ENCODE measurements around the gene GPR143. TPM values are rescaled to one million over a fixed set of nuclear protein-coding genes. Genes with fewer than 3 reads are reported as not detected.
"Not testable (repeated sequence)": the region's sequence is repeated elsewhere in the genome, so short reads cannot be mapped to it uniquely, and the experiment has no call there.

Gene GPR143
- 4.3 and 6.4 TPM in 2 replicates for total RNA-seq (2014; rRNA removed; shearing (Covaris generic))

DNA sequence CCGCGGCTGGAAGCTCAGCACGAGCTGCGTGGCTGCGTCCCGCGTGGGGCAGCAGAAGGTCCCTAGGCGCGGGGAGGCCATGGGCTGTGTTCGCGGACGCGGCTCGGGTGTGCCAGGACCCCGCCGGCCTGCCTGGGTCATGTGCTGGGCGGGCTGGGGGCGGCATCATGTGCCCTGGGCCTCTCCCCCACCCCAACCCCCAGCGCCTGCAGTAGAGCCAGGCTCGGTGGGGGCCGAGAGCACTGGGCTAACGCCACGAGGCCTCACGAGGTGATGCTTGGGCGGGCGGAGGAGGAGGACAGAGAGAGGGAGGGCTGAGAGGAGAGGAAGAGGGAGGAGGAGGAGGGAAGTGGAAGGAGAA lies at the start of gene GPR143:
Gene GPR143, minus strand, starts transcription at position 111 of the 361 bp plus-strand sequence. Its CDS starts 30 bp downstream, at position 81.
- no peak for DNase-seq (ENCODE audit: low read depth)

GRCh38 chrX:9811086-9811485 lies 45.4 kb upstream of the GPR143 start:
- DNase-seq (ENCODE audit: low read depth), result not testable (repeated sequence)

DNA sequence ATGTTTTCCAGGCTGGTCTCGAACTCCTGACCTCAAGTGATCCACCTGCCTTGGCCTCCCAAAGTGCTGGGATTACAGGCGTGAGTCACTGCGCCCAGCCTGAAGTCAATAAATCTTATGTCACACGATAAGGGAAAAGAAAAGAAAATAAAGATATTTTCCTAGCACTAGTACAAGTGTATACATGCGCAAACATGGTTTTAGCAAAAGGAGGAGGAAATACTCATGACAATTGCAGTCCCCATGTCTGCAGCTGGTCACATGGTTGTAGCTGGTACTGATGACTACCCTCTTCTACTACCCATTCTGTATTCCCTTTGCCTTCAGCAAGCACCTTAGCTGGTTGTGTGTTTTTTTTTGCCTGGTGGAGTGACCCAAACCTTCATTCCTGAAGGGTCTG lies 44.2 kb upstream of the GPR143 start:
- not testable (repeated sequence) for DNase-seq (ENCODE audit: low read depth)

DNA sequence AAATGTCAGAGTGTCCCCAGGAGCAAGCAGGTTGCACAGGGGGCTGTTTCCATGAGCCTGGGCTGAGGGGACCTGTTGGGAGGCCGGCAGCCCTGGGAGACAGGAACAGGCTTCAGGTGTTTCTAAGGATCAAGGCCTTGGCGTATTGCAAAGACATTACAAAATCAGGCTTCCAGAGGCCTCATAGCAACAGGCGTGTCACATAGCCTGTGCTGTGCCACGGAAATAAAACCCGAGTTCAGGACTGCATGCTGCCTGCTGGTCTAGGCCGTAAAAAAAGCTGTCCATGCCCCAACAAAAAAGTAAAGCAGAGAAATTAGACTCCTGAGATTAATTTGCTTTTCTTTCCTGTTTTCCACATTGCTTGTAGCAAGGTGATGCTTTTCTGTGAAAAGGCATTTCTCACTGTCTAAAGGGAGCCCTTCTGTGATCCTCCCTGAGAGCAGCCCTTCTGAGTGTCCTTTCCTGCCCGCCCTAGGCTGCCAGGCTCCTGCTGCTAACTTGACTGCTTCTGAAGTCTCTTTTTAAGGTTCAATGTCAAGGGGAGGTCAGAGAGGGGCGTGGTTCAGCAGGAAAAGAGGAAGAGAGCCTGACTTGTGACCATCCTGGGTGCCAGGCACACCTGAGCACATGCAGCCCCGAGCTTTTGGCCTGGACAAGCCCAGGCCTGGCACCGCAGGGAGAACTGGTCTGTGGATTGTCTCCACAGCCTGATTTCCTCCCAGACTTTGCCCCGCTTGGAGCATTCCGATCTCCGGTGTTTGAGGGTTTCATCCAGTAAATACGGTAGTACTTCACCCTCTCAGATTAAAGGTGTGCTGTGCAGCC lies 41.9 kb upstream of the GPR143 start:
- no peak for DNase-seq (ENCODE audit: low read depth)

DNA sequence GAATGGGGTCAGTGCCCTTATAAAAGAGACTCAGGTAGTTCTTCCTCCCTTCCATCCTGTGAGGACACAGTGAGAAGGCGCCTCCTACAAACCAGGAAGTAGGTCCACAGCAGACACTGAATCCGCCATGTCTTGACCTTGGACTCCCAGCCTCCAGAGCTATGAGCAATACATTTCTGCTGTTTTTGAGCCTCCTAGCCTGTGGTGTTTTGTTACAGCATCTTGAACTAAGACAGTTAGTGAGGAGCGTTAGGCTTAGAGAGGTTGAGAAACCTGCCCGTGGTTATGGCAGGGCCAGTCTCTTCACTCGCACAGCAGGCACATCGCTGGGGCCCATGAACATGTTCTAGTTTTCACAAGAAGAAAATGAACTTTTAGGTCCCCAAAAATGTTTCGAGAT lies 40.3 kb upstream of the GPR143 start:
- no peak for DNase-seq (ENCODE audit: low read depth)

DNA sequence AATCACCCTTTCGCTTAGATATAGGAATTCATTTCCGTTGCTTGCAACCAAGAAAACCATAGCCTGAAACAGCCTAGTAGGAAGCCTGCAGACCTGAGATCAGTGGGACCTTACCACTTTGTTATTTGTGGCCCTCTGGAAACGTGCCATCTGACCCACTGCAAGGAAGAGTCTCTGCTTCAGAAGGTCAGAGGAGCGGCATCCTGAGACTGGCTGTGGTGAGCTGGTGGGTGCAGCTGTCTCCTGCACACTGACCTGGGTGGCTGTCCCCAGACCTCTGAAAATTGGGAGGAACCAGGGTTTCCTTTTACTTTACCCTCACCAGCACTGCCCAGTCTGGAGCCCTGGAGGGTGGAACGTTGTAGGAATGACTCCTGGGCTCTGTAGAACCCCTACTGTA lies 38.8 kb upstream of the GPR143 start:
- no peak for DNase-seq (ENCODE audit: low read depth)

GRCh38 chrX:9802737-9803136 lies 37.1 kb upstream of the GPR143 start:
- no peak for DNase-seq (ENCODE audit: low read depth)

DNA sequence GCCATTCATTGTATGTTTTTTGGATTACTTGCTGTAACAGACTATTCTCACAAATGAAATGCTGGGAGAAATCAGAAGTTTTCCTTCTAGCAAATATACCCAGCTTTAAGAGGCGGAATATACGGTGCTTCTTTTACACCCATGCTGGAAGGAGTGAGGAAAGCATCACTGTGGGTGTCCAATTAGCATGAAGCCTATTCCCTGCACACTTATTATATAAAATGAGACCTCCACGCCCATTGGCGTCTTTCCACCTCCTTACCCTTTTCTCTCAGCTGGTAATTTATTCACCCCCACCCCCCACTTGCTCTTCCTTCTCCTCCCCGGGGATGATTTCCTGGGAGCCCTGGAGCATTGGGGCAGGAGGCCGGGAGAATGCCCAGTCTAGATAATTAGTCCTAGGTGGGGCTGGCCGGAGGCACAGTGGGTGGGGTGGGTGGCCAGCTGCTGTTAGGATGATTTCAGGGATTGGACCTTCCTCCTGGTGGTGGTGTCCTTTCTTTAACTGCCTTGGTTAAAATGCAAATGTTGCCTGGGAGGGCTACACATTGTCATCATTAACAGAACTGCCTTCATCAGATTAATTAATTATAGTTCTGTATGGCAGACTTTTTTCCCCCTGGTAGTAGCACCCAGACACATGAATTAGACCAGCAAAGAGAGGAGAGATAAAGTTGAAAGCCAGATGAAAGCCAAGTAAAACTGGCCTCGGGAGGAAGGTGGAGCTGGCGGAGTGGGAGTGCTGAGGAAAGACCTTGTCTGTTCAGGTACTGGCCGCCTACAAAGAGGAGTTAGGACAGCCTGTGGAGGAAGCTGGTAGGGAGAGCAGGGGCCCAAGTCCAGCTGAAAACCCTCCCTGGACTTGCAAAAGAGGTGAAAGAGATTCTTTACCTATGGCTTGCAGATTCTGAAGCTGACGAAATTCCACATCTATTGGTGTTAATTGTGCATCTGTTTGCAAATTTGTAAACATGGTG lies 32.0 kb upstream of the GPR143 start:
- DNase-seq (ENCODE audit: low read depth), result no peak

DNA sequence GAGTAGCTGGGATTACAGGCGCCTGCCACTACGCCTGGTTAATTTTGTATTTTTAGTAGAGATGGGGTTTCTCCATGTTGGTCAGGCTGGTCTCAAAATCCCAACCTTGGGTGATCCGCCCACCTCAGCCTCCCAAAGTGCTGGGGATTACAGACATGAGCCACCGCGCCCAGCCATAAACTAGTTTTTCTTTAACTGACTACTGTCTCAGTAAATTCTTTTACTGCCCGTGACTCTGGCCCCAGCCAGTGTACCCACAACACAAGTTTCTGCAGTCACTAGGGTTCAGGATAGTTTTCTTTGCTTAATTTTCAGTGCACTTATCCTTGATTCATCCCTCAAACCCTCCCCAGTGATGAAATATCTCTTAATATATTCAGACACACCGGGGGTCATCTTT lies 28.8 kb upstream of the GPR143 start:
- no peak for DNase-seq (ENCODE audit: low read depth)

- no peak for DNase-seq (ENCODE audit: low read depth)
Observed at GRCh38 chrX:9790866-9791265, 25.2 kb upstream of the GPR143 start.

DNA sequence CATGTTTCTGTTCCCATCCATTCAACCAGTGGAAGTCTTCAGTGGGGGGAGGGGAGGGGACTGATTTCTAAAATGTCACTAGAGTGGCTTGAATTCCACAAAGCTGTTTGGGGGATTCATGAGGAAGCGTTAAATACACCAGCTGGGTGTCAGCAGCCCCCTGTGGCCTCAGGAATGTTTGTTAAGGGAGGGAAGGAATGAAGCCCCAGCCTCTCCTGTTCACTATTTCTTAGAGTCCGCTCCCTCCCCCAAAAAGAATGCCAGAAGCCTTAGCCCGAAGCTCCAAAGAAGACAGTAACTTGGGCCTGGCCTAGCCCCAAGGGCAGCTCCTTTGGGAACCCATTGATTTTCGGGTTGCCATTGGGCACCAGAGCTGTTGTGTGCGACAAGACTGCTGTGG lies 23.9 kb upstream of the GPR143 start:
- no peak for DNase-seq (ENCODE audit: low read depth)

- peak; percentile 28 for DNase-seq (ENCODE audit: low read depth)
Observed at GRCh38 chrX:9788911-9789310, 23.3 kb upstream of the GPR143 start.

GRCh38 chrX:9786798-9787635 lies 21.4 kb upstream of the GPR143 start:
- no peak for DNase-seq (ENCODE audit: low read depth)

DNA sequence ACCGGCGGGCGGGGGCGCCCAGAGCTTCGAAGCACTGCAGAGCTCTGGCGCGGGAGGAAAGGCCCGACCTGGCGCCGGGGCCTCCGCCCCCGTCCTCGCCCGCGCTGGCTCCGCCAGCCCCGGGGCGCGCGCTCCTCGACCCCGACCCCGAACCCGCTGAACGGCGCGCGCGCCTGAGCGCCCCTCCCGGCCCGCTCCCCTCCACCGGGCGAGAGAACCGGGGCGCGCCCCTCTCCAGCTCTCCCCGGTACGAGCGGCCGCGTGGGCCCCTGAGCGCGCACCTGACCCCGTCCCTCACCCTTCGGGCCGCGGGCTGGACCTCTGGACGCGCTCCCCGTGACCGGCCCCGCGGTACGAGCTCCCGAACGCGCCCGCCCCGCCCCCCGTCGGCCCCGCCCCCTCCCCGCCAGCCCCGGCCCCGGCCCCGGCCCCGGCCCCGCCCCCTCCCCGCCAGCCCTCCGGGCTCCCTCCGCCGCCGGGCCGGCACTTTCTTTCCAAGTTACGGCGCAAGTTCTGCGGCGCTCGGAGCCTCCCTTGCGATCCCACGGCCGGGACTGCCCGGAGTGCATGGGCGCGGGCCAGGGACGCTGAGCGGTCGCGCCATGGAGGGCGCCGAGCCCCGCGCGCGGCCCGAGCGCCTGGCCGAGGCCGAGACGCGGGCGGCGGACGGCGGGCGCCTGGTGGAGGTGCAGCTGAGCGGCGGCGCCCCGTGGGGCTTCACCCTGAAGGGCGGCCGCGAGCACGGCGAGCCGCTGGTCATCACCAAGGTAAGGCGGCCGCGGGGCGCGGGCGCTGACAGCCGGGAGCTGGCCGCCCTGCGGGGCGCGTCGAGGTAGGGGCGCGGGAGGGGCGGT lies 20.5 kb upstream of the GPR143 start, which contains the start of gene SHROOM2:
Gene SHROOM2, plus strand, starts transcription at position 486 of the 854 bp plus-strand sequence. Its CDS starts 117 bp downstream, at position 603.
- DNase-seq (ENCODE audit: low read depth), result no peak

DNA sequence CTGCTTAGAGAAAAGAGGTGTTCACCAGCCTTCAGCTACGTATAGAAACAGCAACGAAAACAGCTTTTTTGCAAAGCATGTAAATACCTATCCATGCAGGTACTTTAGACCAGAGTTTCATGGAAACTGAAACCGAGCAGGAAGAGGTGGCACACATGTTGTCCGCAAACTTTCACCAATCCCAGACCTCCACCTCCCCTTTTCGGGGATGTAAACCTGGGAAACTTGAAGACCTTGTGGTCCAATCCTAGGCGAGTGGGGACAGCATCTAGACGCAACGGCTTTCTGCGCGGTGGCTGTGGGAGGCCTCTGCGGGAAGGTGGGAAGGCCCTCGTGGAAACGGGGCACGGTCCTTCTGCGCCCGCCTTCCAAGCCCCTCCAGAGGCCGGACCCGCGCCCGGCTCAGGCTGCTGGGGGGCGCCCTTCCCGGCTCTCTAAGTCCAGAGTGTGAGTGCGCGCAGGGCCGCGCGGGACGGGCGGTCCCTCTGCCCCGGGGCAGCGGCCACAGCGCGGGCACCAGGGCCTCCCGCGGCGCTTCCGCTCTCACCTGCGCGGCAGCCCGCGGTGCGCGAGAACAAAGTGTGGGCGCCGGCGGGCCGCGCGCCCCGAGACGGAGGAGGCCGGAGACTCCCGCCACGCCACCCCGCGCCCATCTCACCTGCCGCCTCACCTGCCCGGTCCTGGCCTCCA lies 19.8 kb upstream of the GPR143 start:
- no peak for DNase-seq (ENCODE audit: low read depth)

DNA sequence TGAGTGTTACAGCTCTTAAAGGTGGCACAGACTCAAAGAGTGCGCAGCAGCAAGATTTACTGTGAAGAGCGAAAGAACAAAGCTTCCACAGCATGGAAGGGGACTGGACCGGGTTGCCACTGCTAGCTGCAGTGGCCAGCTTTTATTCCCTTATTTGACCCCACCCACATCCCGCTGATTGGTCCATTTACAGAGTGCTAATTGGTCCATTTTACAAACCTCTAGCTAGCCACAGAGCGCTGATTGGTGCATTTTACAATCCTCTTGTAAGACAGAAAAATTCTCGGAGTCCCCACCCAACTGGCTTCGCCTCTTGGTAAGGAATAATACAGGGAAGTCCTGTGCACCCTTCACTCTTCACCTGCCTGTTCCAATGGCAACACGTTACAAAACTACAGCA lies 18.7 kb upstream of the GPR143 start:
- DNase-seq (ENCODE audit: low read depth), result no peak

DNA sequence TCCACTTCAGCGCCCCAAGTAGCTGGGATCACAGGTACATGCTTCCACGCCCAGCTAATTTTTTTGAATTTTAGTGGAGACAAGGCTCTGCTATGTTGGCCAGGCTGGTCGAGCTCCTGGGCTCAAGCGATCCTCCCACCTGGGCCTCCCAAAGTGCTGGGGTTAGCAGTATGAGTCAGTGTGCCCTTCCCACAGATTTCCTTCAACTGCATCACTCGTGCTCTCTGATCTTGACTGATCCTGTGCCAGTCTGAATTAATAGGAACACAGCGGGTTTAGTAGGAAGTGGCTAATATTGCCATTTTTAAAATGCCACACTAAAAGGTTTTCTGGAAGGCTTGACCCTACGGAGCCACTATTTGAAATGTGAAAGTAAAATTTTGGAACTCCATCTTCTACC lies 16.3 kb upstream of the GPR143 start:
- DNase-seq (ENCODE audit: low read depth), result peak; percentile 75

DNA sequence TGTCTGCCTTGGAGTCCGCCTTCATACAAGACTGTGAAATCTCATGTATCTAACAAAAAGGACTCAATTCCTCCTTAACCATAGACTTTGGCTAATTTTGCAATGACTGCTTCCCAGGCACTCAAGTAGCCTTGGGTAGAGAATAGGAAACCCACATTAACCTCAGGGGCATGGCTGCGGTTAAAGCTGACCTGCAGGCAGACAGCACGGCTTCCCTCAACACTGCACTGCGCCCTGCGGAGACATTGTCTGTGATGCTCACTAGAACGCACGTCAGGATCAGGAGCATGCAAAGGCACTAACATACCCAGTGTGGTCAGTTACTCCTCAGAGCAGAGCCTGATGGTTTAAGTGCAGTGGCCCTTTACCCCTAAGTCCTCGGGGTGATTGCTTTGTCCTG lies 10.3 kb upstream of the GPR143 start:
- peak; percentile 90 for DNase-seq (ENCODE audit: low read depth)

DNA sequence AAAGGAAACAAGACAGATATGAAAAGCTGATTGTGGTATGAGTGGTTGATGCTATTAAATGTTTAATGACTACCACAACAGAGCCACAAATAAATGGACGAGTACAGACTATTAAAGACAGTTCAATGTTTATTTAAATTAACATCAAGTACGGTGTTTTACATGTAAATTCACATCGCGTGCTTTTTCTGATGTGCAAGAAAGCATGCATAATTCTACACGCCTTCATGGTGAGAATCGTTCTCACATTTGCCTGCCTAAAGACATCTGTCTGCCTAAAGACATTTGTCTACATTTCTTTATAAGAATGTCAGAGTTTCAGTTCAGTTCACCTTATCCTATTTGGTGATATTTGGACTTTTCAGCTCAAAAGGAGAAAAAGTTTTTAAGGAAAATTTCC lies 7.3 kb upstream of the GPR143 start:
- no peak for DNase-seq (ENCODE audit: low read depth)

GRCh38 chrX:9770319-9770718 lies 4.7 kb upstream of the GPR143 start:
- peak; percentile 72 for DNase-seq (ENCODE audit: low read depth)
